Activated T-cell treated with anti-CD3 and anti-CD28 coated beads for 48 hours (primary cell): ENCODE results near the gene UBAC2.
"Not testable (repeated sequence)": the region's sequence is repeated elsewhere in the genome, so short reads cannot be mapped to it uniquely, and the experiment has no call there.

Source experiments
- DNase-seq: peaks from one replicate; pipeline ENCODE4 v3.0.0-alpha.2; 2020; ENCODE audit warnings: low read depth

The UBAC2 gene

GRCh38 chr13:99380921-99381645, 180.4 kb downstream of the UBAC2 start:
- no peak for DNase-seq

GRCh38 chr13:99381766-99382165, 181.1 kb downstream of the UBAC2 start:
- DNase-seq, result no peak

DNA sequence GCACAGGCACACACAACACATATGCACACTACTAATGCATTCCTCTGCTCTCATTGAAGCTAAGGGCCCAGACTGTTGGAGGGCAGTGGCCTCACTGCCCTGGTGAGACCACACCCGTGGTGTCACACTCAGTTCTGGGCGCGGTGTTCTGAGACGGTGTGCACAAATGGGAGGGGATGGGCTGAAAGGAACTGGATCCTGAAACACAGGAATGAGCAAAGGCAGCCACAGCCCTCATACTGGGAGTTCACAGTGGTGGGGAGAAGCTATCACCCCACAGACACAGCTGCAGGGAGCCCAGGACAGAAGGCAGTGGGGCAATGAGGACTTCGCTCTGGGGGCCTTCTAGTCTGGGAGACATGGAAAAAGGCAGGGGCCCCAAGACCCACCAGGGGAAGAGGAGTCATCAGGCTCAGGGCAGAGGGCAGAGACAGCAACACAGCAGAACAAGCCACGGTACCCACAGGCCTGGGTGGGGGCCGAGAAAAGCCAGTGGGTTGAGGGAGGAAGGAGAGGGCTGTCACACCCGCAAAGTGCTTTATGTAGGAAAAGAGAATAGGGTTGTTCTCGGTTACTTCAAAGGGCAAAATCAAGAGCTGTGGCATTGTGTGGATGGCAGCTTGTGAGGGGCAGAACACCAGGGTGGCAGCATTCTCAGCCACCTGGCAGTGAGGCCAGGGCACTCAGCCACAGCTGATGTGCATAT, 181.9 kb downstream of the UBAC2 start:
- no peak for DNase-seq

- DNase-seq, result no peak
Measured at GRCh38 chr13:99383511-99383921, 182.9 kb downstream of the UBAC2 start.

GRCh38 chr13:99383946-99384345, 183.3 kb downstream of the UBAC2 start:
- DNase-seq, result no peak

GRCh38 chr13:99384468-99384867, 183.8 kb downstream of the UBAC2 start:
- no peak for DNase-seq

DNA sequence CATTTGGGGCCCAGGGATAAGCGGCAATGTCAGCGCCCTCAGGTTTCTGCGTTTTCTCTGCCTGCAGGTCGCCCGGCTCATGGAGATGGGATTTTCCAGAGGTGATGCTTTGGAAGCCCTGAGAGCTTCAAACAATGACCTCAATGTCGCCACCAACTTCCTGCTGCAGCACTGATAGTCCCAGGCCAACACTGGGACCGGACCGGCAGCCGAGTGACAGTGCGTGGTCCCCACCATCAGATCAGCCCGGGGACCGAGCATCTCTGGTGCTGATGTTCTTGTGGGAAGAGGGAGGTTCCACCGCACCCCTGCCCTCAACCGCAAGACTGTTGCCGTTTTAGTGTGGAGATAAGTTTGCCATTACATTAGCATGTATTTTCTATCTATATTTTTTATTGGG, 184.5 kb downstream of the UBAC2 start:
- DNase-seq, result no peak

DNA sequence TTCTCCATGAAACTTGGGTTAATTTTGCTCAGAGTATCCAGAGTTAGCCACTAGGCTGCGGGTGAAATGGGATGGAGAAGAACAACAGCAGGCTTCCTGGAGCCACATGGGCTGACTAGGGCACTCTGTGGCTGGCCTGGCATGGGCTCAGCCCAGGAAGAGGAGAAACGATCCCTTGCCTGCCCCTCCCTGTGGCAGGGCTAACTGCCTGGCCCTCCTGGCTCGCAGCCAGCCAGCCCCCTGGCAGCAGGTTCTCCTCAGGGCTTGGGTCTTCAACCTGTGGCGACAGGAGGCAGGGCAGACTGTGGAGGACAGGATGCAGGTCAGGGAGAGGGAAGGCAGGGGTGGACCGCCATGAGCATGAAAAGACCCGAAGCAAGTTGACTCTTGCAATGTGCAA, 185.3 kb downstream of the UBAC2 start:
- DNase-seq, result no peak

DNA sequence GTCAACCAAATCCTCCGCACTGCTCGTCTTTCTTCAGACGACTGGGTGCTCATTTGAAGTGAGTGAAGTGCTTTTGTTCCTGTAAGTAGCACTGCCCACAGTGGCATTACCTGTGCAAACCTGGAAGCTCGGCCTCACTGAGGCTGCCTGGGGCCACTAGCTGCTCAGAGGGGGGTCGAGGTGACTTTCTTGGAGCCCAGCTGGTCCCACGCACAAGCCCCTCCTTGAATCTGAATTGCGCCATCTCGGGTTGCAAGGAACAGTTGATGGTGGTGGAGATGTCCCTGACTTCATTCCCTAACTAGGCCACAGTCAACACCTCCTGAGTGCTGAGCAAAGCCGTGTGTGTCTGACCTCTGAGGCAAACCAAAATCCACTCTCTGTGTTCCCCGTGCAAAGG, 185.8 kb downstream of the UBAC2 start:
- DNase-seq, result no peak

DNA sequence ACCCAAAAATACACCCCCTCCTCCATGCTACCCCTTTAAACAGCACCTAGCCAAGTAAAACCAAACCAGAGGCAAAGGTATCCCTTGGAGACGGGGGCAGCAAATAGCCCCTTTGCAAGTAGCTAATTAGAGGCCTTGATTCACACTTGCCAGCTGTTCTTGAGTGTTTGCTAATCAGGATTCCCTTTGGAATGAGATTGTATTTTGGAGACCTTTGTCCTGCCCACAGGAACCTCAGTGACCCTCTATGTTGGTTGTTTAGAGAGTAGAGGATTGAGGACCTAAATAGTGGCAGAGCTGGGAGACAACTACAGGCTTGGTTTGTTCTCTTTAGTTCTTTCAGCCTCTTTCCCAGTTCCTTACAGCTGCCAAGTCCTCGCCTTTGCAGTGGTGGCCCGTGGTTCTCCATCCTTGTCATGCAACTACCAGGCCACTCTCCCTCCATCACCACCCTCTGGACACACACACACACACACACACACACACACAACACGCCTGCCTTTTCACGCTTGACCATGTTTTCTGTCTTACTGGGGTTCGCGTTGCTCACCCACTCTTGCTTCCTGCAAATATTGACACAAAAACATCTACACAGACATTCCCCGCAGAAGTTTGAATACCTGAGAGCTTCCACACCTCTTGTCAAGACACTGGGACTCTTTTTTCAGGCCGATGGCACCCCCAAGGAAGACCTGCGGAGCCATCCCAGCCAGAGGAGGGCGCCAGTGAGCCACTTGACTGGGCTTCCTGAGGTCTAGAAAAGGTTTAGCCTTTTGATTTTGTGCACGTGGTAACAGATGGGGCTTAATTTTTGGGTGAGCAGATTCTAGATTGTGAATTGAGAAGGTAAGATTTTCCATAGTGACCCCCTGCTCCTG, 186.5 kb downstream of the UBAC2 start:
- peak; percentile 85 for DNase-seq

DNA sequence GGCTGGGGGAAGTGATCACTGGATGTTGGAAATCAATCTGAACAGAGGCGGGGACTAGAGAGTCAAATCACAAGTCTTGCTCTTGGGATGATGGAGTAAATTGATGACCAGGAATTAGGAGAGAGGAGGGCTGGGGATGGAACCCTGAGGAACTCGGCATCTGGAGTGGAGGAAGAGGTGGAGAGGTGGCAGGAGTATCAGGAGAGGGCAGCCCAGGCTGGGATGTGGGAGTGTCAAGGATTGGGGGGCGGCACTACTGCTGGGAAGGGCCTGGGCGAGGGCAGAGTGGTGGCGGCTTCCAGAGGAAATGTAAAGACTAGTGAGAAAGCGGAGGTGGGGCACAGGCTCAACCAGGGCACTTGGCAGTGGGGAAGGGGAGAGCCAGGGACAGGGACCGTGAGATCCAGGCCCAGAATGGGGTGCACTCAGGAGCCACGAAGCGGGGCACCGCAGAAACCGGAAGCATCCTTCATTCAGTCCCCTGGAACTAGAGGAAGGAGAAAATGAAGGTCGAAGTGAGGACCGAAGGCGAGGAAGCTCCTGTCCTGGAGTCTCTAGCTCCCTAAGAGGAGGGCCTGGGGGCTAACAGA, 187.8 kb downstream of the UBAC2 start:
- no peak for DNase-seq

DNA sequence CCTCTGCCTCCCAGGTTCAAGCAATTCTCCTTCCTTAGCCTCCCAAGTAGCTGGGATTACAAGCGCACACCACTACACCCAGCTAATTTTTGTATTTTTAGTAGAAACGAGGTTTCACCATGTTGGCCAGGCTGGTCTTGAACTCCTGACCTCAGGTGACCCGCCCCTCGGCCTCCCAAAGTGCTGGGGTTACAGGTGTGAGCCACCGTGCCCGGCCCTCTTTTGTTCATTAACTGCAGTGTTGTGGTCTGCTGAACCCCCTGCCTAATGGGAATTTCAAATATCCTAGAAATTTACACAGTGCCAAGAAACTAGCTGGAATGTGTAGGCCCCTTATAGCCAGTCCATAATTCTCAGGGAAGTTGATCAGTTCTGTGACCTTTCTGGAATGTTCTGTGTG, 188.4 kb downstream of the UBAC2 start:
- not testable (repeated sequence) for DNase-seq

DNA sequence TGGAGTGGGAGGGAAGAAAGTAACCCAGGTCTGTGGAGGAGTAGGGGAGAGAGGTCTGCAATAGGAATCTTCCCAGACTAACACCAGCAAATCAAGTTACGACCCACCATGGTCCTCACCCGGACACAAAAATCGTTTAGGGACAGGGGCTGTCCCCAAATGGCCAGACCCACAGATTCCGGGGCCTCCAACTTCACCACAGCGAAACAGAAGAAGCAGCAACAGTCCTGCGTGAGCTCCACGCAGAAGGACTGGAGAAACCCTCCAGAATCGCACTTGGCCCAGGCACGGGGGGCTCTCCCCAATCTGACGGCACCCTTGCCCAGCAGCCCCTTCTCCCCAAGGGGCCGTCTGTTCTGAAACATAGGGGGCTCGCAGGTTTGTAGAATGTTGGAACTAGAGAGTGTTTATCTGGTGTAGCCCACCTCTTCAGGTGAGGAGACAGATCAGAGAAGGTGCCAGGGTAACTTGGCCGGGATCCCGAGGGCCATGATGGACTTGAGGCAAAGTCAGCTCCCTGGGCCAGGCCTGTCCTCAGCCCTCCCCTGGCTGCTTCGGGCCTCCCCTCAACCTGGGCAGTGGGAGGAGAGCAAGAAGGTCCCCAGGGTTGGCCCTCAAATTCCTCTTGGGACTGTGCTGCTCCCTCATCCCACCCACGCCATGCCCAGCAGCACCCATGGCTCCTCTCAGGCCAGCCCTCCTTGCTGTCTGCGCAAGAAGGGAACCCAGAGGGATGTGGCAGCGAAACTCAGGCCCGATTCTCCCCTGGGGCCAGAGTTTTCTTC, 189.1 kb downstream of the UBAC2 start:
- DNase-seq, result no peak

GRCh38 chr13:99390601-99391000, 189.9 kb downstream of the UBAC2 start:
- DNase-seq, result no peak

DNA sequence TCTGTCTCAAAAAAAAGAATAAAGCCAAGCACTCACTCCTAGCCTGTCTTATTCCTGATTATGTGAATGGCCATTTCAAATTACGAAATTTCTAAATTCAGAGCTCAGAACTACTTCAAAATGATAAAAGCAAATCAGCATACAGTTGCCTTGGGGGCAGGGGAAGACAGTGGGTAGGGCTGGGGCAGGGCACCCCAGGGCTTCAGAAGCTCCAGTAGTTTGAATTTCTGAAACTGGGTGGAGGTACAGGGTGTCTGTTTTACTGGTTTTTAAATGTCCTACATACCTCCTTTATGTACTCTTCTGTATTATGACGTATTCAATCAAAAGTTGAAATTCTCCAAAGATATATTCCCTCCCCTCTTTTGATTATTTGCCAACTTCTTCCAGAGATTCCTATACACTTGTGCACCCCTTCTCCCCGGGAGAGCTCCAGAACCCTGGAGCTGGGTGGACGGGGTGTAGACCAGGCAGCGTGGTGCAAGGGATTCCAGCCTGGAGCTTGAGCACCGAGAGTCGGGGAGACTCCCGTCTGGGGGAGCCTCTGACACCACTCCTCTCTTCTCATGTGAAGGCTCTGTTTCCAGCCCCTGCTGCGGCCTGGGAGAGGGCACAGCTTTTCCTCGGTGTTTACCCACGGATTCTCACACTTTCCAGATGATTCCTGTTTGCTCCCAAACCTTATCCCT, 191.3 kb downstream of the UBAC2 start:
- no peak for DNase-seq

- no peak for DNase-seq
Measured at GRCh38 chr13:99392470-99393135, 191.9 kb downstream of the UBAC2 start.

- not testable (repeated sequence) for DNase-seq
Measured at GRCh38 chr13:99393391-99393790, 192.7 kb downstream of the UBAC2 start.

- no peak for DNase-seq
Measured at GRCh38 chr13:99393791-99394735, 193.4 kb downstream of the UBAC2 start.

- no peak for DNase-seq
Measured at GRCh38 chr13:99395436-99395835, 194.8 kb downstream of the UBAC2 start.
